HG02885 (cell line): ENCODE measurements around the gene BST1.

Experiments
- ATAC-seq: cut with Tn5 transposase; IDR thresholded peaks from one replicate; pipeline ENCODE4 v1.9.1; 2021; ENCODE audit warnings: mild to moderate bottlenecking; ENCODE audit not compliant: unreplicated experiment, poor library complexity

Gene BST1

DNA sequence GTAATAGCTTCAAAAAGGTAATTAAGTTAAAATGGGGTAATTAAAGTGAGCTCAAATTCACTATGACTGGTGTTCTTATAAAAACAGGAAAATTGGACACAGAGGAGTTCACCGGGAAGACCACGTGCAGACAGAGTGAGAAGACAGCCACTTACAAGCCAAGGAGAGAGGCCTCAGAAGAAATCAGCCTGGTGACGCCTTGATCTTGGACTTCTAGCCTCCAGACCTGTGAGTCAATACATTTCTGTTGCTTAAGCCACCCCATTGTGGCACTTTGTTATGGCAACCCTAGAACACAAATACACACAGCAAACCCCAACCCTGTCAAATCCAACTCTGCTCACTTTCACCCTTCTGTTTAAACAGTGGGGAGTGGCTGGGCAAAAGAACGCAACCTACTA, 71.2 kb downstream of the BST1 start:
- ATAC-seq, result no peak

GRCh38 chr4:15776871-15777648, 74.2 kb downstream of the BST1 start:
- ATAC-seq, result no peak

DNA sequence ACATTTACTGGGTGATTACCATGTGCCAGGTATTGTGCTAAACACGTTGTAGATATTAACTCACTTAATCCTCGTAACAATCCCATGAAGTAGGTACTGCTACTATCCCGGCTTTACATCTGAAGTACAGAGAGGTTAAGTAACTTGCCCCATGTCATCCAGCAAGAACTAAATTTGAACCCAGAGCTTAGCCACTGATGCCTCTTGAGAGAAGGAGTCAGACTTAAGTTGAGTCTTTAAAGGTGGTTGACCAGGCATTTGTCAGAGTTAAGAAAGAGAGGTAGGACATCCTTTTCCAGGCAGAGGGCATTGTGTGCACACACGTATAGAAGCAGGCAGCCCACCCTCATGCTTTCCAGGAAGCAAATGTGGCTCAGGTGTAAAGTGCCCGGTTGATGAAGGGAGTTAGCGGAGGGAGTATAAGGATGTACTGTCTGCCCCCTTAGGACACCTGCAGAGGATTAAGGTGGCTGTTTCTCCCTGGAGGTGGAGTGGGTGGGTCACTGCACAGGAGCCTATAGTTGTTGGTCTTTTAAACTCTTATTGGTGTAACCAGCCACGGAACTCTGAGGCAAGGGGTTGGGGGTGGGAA, 74.9 kb downstream of the BST1 start:
- ATAC-seq, result no peak

DNA sequence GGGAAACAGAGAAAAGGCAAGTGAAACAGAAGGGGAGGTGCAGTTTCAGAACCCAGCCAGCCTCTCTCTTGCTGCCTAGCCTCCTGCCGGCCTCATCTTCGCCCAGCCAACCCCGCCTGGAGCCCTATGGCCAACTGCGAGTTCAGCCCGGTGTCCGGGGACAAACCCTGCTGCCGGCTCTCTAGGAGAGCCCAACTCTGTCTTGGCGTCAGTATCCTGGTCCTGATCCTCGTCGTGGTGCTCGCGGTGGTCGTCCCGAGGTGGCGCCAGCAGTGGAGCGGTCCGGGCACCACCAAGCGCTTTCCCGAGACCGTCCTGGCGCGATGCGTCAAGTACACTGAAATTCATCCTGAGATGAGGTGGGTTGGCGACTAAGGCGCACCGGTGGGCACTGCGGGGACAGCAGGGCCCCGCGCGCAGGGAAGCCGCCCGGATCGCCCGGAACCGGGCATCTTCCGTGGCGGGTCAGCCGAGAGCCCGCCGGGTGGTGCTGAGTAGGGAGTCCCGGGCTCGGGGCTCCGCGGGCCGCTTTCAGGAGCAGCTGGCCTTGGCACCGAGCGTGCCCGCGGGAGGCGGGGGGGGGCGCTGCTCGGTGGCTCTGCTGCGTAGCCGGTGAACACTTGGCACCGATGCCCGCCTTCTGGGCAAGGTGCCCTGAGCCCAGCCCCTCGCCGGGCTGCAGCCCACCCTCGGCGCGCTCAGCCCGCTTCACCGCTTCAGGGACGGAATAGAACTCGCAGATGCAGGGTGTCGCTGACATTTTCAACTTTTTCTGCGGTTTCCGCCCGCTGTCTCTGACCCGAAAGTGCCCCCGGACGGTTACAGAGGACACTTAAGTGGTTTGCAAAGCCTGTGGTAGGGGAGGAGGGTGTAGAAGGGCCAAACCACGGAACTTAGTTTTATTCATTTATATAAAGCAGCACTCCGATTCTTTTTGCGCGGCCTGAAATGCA, 75.7 kb downstream of the BST1 start, which contains the start of gene CD38:
Gene CD38 (plus strand): TSS at position 40 of the 953 bp plus-strand sequence. CDS start 87 bp downstream, at position 127.
- peak; percentile 77 for ATAC-seq

GRCh38 chr4:15779306-15779705, 76.4 kb downstream of the BST1 start:
- no peak for ATAC-seq

- no peak for ATAC-seq
These were observed 76.9 kb downstream of the BST1 start for GRCh38 chr4:15779809-15780208.

GRCh38 chr4:15781427-15782095, 78.7 kb downstream of the BST1 start:
- ATAC-seq, result peak; percentile 25
